ENCODE data around the gene PSME4. TPM values are rescaled to one million over a fixed set of nuclear protein-coding genes. Genes with fewer than 3 reads are reported as not detected.

The PSME4 gene
- total and polyA plus RNA-seq, 3 donors from 2014 or later = 104 to 144 (median 142) TPM

- Histone ChIP-seq H3K27ac (no peak overlapping the region), H3K9me3 (no peaks in the 10 kb centered on the region), H3K27me3 (no peaks in the 10 kb centered on the region), H3K4me1 (peaks cover 8% of the 10 kb centered on the region), H3K36me3 (ENCODE audit: low read depth, missing control alignments) (no peaks in the 10 kb centered on the region), H3K4me3 (no peak overlapping the region)
- DNase-seq = no peak
- TF ChIP-seq, protein P1, sequence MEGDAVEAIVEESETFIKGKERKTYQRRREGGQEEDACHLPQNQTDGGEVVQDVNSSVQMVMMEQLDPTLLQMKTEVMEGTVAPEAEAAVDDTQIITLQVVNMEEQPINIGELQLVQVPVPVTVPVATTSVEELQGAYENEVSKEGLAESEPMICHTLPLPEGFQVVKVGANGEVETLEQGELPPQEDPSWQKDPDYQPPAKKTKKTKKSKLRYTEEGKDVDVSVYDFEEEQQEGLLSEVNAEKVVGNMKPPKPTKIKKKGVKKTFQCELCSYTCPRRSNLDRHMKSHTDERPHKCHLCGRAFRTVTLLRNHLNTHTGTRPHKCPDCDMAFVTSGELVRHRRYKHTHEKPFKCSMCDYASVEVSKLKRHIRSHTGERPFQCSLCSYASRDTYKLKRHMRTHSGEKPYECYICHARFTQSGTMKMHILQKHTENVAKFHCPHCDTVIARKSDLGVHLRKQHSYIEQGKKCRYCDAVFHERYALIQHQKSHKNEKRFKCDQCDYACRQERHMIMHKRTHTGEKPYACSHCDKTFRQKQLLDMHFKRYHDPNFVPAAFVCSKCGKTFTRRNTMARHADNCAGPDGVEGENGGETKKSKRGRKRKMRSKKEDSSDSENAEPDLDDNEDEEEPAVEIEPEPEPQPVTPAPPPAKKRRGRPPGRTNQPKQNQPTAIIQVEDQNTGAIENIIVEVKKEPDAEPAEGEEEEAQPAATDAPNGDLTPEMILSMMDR (IDR thresholded peaks at IDR 0.05) = no peak
- TF ChIP-seq POLR2A (IDR thresholded peaks at IDR 0.05) = no peak
- intact Hi-C loops (cut with DNase I; ENCODE audit: low total_unique reads) = no loop called here
- 18 to 34% methylated on average over 1 of the region's 1 CpG for WGBS, 2 donors
Observed at GRCh38 chr2:53987336-53987921, 16.6 kb upstream of the PSME4 start.

- intact Hi-C loops (cut with DNase I; ENCODE audit: low total_unique reads) = no loop called here
- no peak overlapping the region for H3K4me3 ChIP-seq
- TF ChIP-seq POLR2A (IDR thresholded peaks at IDR 0.05) = no peak
- TF ChIP-seq, protein P1 (IDR thresholded peaks at IDR 0.05) = no peak
- no peak overlapping the region for H3K27ac ChIP-seq
- H3K4me1 ChIP-seq = peaks cover 8% of the 10 kb centered on the region
- H3K9me3 ChIP-seq = no peaks in the 10 kb centered on the region
- no peak for DNase-seq
- H3K27me3 ChIP-seq = no peaks in the 10 kb centered on the region
- H3K36me3 ChIP-seq (ENCODE audit: low read depth, missing control alignments) = no peaks in the 10 kb centered on the region
- 86 to 94% methylated on average over 4 of the region's 4 CpGs for WGBS, 2 donors
Observed at GRCh38 chr2:53985646-53986045, 14.9 kb upstream of the PSME4 start.

- Histone ChIP-seq H3K9me3 (no peaks in the 10 kb centered on the region), H3K36me3 (ENCODE audit: low read depth, missing control alignments) (no peaks in the 10 kb centered on the region), H3K27me3 (no peaks in the 10 kb centered on the region), H3K27ac (peak overlapping the region; percentile 97 to 98), H3K4me1 (peaks cover 30% of the 10 kb centered on the region), H3K4me3 (peak overlapping the region; percentile 98 to 99)
- 0% methylated on average over 19 to 45 of the region's 46 CpGs for WGBS, 2 donors
- no peak for TF ChIP-seq POLR2A (IDR thresholded peaks at IDR 0.05)
- TF ChIP-seq, protein P1 (IDR thresholded peaks at IDR 0.05) = no peak
- intact Hi-C loops (cut with DNase I; ENCODE audit: low total_unique reads) = no loop called here
- peak; percentile 58 for DNase-seq
Observed at GRCh38 chr2:53969968-53970723, 647 bp downstream of the PSME4 start.

GRCh38 chr2:53969285-53969967 lies 1.4 kb downstream of the PSME4 start:
- peaks cover 30% of the 10 kb centered on the region for H3K4me1 ChIP-seq
- TF ChIP-seq, protein P1 (IDR thresholded peaks at IDR 0.05) = no peak
- TF ChIP-seq POLR2A (IDR thresholded peaks at IDR 0.05) = no peak
- no peak for DNase-seq

More at GRCh38 chr2:53969285-53969967, 1.4 kb downstream of the PSME4 start:
- H3K36me3 ChIP-seq (ENCODE audit: low read depth, missing control alignments) = no peaks in the 10 kb centered on the region
- H3K9me3 ChIP-seq = no peaks in the 10 kb centered on the region
- H3K4me3 ChIP-seq = peak overlapping the region; percentile 98 to 99
- peak overlapping the region; percentile 97 to 98 for H3K27ac ChIP-seq
- 1 to 3% methylated on average over 6 of the region's 6 CpGs for whole genome bisulfite sequencing, 2 donors
- intact Hi-C loops (cut with DNase I; ENCODE audit: low total_unique reads) = no loop called here
- no peaks in the 10 kb centered on the region for H3K27me3 ChIP-seq

Data from testis (tissue), 3 donors.